Endothelial cell of umbilical vein (primary cell): Measurements from ENCODE around the gene ZC3H6. TPM values are rescaled to one million over a fixed set of nuclear protein-coding genes. Genes with fewer than 3 reads are reported as not detected.
A peak's percentile ranks its signal among the peaks of the same experiment; 100 is the strongest.

Experiments used
- BruUV-seq: library from RNA; stranded (reverse); fragments of 400-500 nt; replicated peaks from 2 replicates; lab custom pipeline; 2021; lab: Mats Ljungman, UMichigan
- CTCF ChIA-PET: fragments of 300-600, 350-600 bp; sonication (Branson Sonifier 250); formaldehyde crosslinking; loops from one replicate; lab custom pipeline; 2021; ENCODE audit warnings: antibody characterized with exemption, inconsistent platforms; lab: Charles Lee
- POLR2A ChIA-PET: fragments of 300-600, 350-600 bp; sonication (Branson Sonifier 250); formaldehyde crosslinking; loops from one replicate; lab custom pipeline; 2021; ENCODE audit warnings: antibody characterized with exemption, inconsistent platforms; lab: Charles Lee
- DNase-seq: peaks from one replicate; pipeline ENCODE4 v3.0.0-alpha.2; 2011; ENCODE audit warnings: low read depth, low spot score
- FAIRE-seq: peaks from 2 replicates; lab custom pipeline; 2011; peaks lifted over from hg19 to GRCh38; lab: Jason Lieb, UNC
- H2AFZ ChIP-seq: 2 replicates; pipeline ENCODE4 v1.6.0; 2012; ENCODE audit warnings: low read depth, low read length, control low read depth, inconsistent platforms
- H3K27ac ChIP-seq: 2 replicates; pipeline ENCODE4 v1.5.1; 2011; ENCODE audit warnings: low read depth, mild to moderate bottlenecking, control low read depth, low read length, moderate library complexity; ENCODE audit not compliant: insufficient read depth
- H3K27me3 ChIP-seq, 2 experiments: 2 replicates each; pipeline versions ENCODE4 v1.6.0 to v1.6.1; 2011; ENCODE audit warnings: low read length in 2 of 2, mixed read lengths in 1 of 2; ENCODE audit not compliant: control insufficient read depth in 2 of 2, insufficient read depth in 2 of 2
- H3K36me3 ChIP-seq, 2 experiments: 2 replicates in 1 of 2; 3 replicates in 1 of 2; pipeline ENCODE4 v1.5.1; 2011; ENCODE audit warnings: low read length in 2 of 2, mild to moderate bottlenecking in 1 of 2, moderate library complexity in 1 of 2; ENCODE audit not compliant: control insufficient read depth in 2 of 2, insufficient read depth in 2 of 2; ENCODE audit errors: extremely low read depth in 1 of 2
- H3K4me1 ChIP-seq: 3 replicates; pipeline ENCODE4 v1.5.1; 2011; ENCODE audit warnings: mild to moderate bottlenecking, low read length; ENCODE audit not compliant: control insufficient read depth, insufficient read depth; ENCODE audit errors: extremely low read depth
- H3K4me2 ChIP-seq: 2 replicates; pipeline ENCODE4 v1.6.1; 2011; ENCODE audit warnings: low read length, control low read depth, mixed read lengths; ENCODE audit not compliant: insufficient read depth
- H3K4me3 ChIP-seq, 3 experiments: fragments of 200-600 bp in 1 of 3; sonication (generic), shearing (Covaris generic) in 1 of 3; replicated peaks in 1 of 3; 2 replicates each; pipeline ENCODE4 v1.5.1; 2011 to 2016; ENCODE audit warnings: control low read depth in 3 of 3, low read length in 3 of 3, mild to moderate bottlenecking in 2 of 3, inconsistent platforms in 1 of 3, low read depth in 1 of 3, moderate library complexity in 1 of 3; ENCODE audit not compliant: insufficient read depth in 1 of 3
- H3K79me2 ChIP-seq: 2 replicates; pipeline ENCODE4 v1.6.0; 2012; ENCODE audit warnings: low read length, inconsistent platforms; ENCODE audit not compliant: control insufficient read depth, insufficient read depth
- H3K9ac ChIP-seq: replicated peaks from 2 replicates; pipeline ENCODE3; 2011; ENCODE audit warnings: low read length, control low read depth; ENCODE audit not compliant: insufficient read depth; ENCODE audit errors: extremely low read depth
- H3K9me1 ChIP-seq: replicated peaks from 3 replicates; pipeline ENCODE4 v1.6.0; 2011; ENCODE audit warnings: mild to moderate bottlenecking, low read length; ENCODE audit not compliant: control insufficient read depth, insufficient read depth; ENCODE audit errors: extremely low read depth
- H3K9me3 ChIP-seq: replicated peaks from 2 replicates; pipeline ENCODE4 v1.5.1; 2012; ENCODE audit warnings: low read length, inconsistent platforms; ENCODE audit not compliant: control insufficient read depth, insufficient read depth
- H4K20me1 ChIP-seq: replicated peaks from 2 replicates; pipeline ENCODE3; 2011; ENCODE audit warnings: mild to moderate bottlenecking, low read length; ENCODE audit not compliant: control insufficient read depth, insufficient read depth; ENCODE audit errors: extremely low read depth
- CTCF ChIP-seq, 2 donors: IDR thresholded peaks; 1 replicate in 1 of 2; 2 replicates in 1 of 2; pipeline ENCODE4 v1.5.1; 2011; ENCODE audit warnings: low read length in 2 of 2, mild to moderate bottlenecking in 2 of 2, moderate library complexity in 2 of 2, control low read depth in 1 of 2, inconsistent platforms in 1 of 2, low read depth in 1 of 2; ENCODE audit not compliant: insufficient read depth in 1 of 2; ENCODE audit errors: extremely low read depth in 1 of 2
- EZH2 ChIP-seq: IDR thresholded peaks from 2 replicates; pipeline ENCODE4 v1.6.1; 2012; ENCODE audit warnings: borderline replicate concordance, low read depth, mild to moderate bottlenecking, moderate library complexity, low read length, inconsistent platforms; ENCODE audit not compliant: severe bottlenecking
- FOS ChIP-seq: IDR thresholded peaks from 2 replicates; pipeline ENCODE4 v1.6.1; 2011; ENCODE audit warnings: mild to moderate bottlenecking, low read length, moderate library complexity, borderline replicate concordance; ENCODE audit not compliant: insufficient read depth
- GATA2 ChIP-seq: IDR thresholded peaks from 2 replicates; pipeline ENCODE4 v1.7.0; 2011; ENCODE audit warnings: low read depth, mild to moderate bottlenecking, moderate library complexity, mixed read lengths, low read length; ENCODE audit not compliant: insufficient read length, insufficient read depth
- JUN ChIP-seq: IDR thresholded peaks from 2 replicates; pipeline ENCODE4 v1.6.1; 2011; ENCODE audit warnings: borderline replicate concordance, low read depth; ENCODE audit not compliant: insufficient read length, insufficient read depth
- MAX ChIP-seq: IDR thresholded peaks from 2 replicates; pipeline ENCODE4 v1.6.1; 2011; ENCODE audit not compliant: insufficient read depth, insufficient read length
- MYC ChIP-seq: IDR thresholded peaks from one replicate; pipeline ENCODE4 v1.6.1; 2011; ENCODE audit warnings: mild to moderate bottlenecking, low read depth, low read length
- POLR2A ChIP-seq: IDR thresholded peaks from 2 replicates; pipeline ENCODE4 v1.6.1; 2012; ENCODE audit warnings: low read depth, mild to moderate bottlenecking, control low read depth, low read length
- POLR2AphosphoS5 ChIP-seq: IDR thresholded peaks from 2 replicates; pipeline ENCODE4 v1.6.1; 2012; ENCODE audit warnings: low read depth, mild to moderate bottlenecking, control low read depth, low read length, moderate library complexity; ENCODE audit not compliant: insufficient read depth
- dilution Hi-C: fragments of 300-500 bp; cut with MboI; formaldehyde crosslinking; loops from one replicate; pipeline ENCODE4 v1.15.0; 2019; ENCODE audit warnings: low sequenced_read_pairs; ENCODE audit not compliant: extremely low pct_ligation_motif_present
- intact Hi-C: fragments of 100-400 bp; cut with micrococcal nuclease; formaldehyde crosslinking; loops from one replicate; pipeline ENCODE4 v1.10.0; 2022
- polyA plus RNA-seq, 4 experiments: library from polyadenylated mRNA; depleted of rRNA in 3 of 4; stranded (reverse) in 3 of 4; unstranded in 1 of 4; fragments of >200 nt; gene quantifications; 2 replicates each; pipeline versions ENCODE4 v1.2.1 to v1.2.3, GENCODE V29; 2011 to 2012; ENCODE audit warnings: missing spikeins in 1 of 4
- total RNA-seq: library from RNA; stranded (reverse); gene quantifications from 2 replicates; pipeline ENCODE4 v1.2.3, GENCODE V29; 2021

The ZC3H6 gene
- total and polyA plus RNA-seq, 2 donors (not counting 3 experiments of a cell fraction or from before 2014, with no cell fraction given) = 0.46 to 3.0 TPM

GRCh38 chr2:112253261-112253815 is 22.1 kb upstream of the ZC3H6 start:
- H3K9ac ChIP-seq = no peak overlapping the region
- no peaks in the 10 kb centered on the region for H3K36me3 ChIP-seq
- intact Hi-C loops = no loop called here
- no peak overlapping the region for H3K4me3 ChIP-seq
- no peak overlapping the region for H2AFZ ChIP-seq
- no TSS peak for BruUV-seq
- H3K4me1 ChIP-seq = peaks cover 13% of the 10 kb centered on the region
- H3K4me2 ChIP-seq = no peak overlapping the region
- no peaks in the 10 kb centered on the region for H3K9me3 ChIP-seq
- peak; percentile 43 for FAIRE-seq
- dilution Hi-C loops = no loop called here
- H3K79me2 ChIP-seq = peaks cover 8% of the 10 kb centered on the region
- ChIA-PET POLR2A (no interaction called here), CTCF (interaction anchor here (2.1 kb wide), 1 partner anchor 132 kb away, joined by 12 read pairs; no protein-coding TSS in a partner anchor)
- no peaks in the 10 kb centered on the region for H4K20me1 ChIP-seq
- no peaks in the 10 kb centered on the region for H3K9me1 ChIP-seq
- no peaks in the 10 kb centered on the region for H3K27me3 ChIP-seq
- TF ChIP-seq POLR2AphosphoS5 = no peak
- TF ChIP-seq POLR2A = no peak
- TF ChIP-seq JUN = no peak
- no peak for TF ChIP-seq GATA2
- no peak for TF ChIP-seq EZH2
- TF ChIP-seq MYC = no peak
- TF ChIP-seq CTCF (IDR thresholded peaks at IDR 0.05; ENCODE audit: extremely low read depth in 1 of 2, insufficient read depth in 1 of 2, low read depth in 1 of 2, low read length in 2 of 2) = no peak
- no peak for TF ChIP-seq MAX
- no peak for TF ChIP-seq FOS
- DNase-seq = no peak
- H3K27ac ChIP-seq = no peak overlapping the region
